Left lung (tissue), 10 donors: ENCODE data around the gene RRAD. TPM values are rescaled to one million over a fixed set of nuclear protein-coding genes. Genes with fewer than 3 reads are reported as not detected.

Experiments used
- ATAC-seq: fragments of 200-7000 bp; cut with Tn5 transposase; one replicate; pipeline ENCODE4 v1.9.1; 2020; ENCODE audit warnings: moderate library complexity
- DNase-seq, 4 donors: peaks; one replicate each; pipeline ENCODE4 v3.0.0-alpha.2; 2013 to 2020
- H3K27ac ChIP-seq, 2 donors: fragments of 200-600 bp; sonication (generic) in 1 of 2; one replicate each; pipeline versions ENCODE4 v1.5.0 to v1.8.0; 2020 to 2021
- H3K27me3 ChIP-seq, 2 donors: fragments of 200-600 bp; sonication (generic) in 1 of 2; one replicate each; pipeline versions ENCODE4 v1.5.0 to v1.8.0; 2020 to 2021
- H3K36me3 ChIP-seq, 2 donors: fragments of 200-600 bp; sonication (generic) in 1 of 2; one replicate each; pipeline versions ENCODE4 v1.5.0 to v1.8.0; 2020 to 2021
- H3K4me1 ChIP-seq, 2 donors: fragments of 200-600 bp; one replicate each; pipeline ENCODE4 v1.8.0; 2021
- H3K4me3 ChIP-seq, 2 donors: fragments of 200-600 bp; sonication (generic) in 1 of 2; one replicate each; pipeline versions ENCODE4 v1.5.0 to v1.8.0; 2020 to 2021; ENCODE audit warnings: mild to moderate bottlenecking in 1 of 2
- H3K9me3 ChIP-seq, 2 donors: fragments of 200-600 bp; sonication (generic) in 1 of 2; one replicate each; pipeline versions ENCODE4 v1.5.0 to v1.8.0; 2020 to 2021
- intact Hi-C, 2 donors: fragments of 100-400 bp; cut with DNase I; formaldehyde crosslinking; loops; one replicate each; pipeline versions ENCODE4 v1.11.2 to v1.14.2; 2022
- polyA plus RNA-seq, 6 donors: library from polyadenylated mRNA; unstranded; fragments of 120-200 nt; gene quantifications; one replicate each; pipeline ENCODE4 v1.2.1, GENCODE V29; 2013; ENCODE audit not compliant: insufficient read length in 6 of 6
- total RNA-seq, 2 donors: library from RNA; stranded (reverse); fragmentation: NEBNext Ultra II Directional; extraction: Animal tissue kit (Norgen Biotek cat#: 25700); gene quantifications; one replicate each; pipeline ENCODE4 v1.2.1, GENCODE V29; 2021
- TF ChIP-seq, protein P1 (sequence below), 2 donors: fragments of 200-600 bp; sonication (generic) in 1 of 2; IDR thresholded peaks; one replicate each; pipeline versions ENCODE4 v1.5.0 to v1.8.0; 2021; ENCODE audit warnings: antibody characterized with exemption in 2 of 2
- donor health status: DM: no; HTN: yes; CAD: no.
- donor health status: DM: no; HTN: no; CAD: no.

RRAD gene
- total and polyA plus RNA-seq, 8 donors, result 8.1 to 31.8 (median 9.0) TPM

DNA sequence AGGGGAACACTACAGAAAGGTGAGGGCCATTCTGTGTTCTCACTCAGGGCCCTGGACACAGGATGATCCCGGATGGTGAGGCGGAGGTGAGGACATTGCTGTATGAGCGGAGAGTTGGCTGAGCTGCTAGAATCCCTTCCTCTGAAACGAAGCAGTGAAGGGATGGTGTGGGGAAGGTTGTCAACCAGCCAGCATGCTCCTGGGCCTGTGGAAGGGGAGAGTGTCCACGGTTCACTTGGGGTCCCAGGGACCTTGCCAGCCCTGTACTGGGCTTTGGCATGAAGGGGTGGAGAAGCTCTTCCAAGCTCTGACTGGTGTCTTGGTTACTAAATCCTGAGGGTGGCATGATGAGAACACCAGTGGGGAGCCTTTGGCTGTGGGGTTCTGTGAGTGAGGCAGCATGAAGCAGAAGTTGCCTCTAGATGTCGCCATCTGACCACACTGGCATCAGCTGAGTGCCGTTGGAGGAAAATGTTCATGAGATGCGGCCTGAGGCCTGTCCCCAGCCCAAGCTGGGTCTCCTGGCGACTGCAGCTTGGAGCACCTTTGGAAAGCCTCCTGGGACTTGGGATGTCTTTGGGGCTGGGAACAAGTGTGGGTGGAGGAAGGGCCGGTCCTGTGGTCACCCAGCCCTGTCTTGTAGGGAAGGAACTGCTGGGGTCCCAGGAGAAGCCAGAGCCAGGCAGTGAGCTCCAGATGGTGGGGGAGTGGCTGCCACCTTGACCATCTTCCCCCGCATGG, 30.2 kb downstream of the RRAD start:
- ATAC-seq, result peak; percentile 87
- Histone ChIP-seq H3K4me3 (no peak overlapping the region), H3K27ac (no peak overlapping the region), H3K36me3 (no peaks in the 10 kb centered on the region), H3K4me1 (peaks cover 8 to 11% of the 10 kb centered on the region in 2 donors), H3K27me3 (no peaks in the 10 kb centered on the region), H3K9me3 (no peaks in the 10 kb centered on the region)
- TF ChIP-seq, protein P1, sequence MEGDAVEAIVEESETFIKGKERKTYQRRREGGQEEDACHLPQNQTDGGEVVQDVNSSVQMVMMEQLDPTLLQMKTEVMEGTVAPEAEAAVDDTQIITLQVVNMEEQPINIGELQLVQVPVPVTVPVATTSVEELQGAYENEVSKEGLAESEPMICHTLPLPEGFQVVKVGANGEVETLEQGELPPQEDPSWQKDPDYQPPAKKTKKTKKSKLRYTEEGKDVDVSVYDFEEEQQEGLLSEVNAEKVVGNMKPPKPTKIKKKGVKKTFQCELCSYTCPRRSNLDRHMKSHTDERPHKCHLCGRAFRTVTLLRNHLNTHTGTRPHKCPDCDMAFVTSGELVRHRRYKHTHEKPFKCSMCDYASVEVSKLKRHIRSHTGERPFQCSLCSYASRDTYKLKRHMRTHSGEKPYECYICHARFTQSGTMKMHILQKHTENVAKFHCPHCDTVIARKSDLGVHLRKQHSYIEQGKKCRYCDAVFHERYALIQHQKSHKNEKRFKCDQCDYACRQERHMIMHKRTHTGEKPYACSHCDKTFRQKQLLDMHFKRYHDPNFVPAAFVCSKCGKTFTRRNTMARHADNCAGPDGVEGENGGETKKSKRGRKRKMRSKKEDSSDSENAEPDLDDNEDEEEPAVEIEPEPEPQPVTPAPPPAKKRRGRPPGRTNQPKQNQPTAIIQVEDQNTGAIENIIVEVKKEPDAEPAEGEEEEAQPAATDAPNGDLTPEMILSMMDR (IDR thresholded peaks at IDR 0.05), result peak; percentile 67 to 77
- intact Hi-C loops, result no loop called here
- peak; percentile 70 to 88 (median 73) for DNase-seq

GRCh38 chr16:66894055-66894454, 31.3 kb downstream of the RRAD start:
- TF ChIP-seq, protein P1 (IDR thresholded peaks at IDR 0.05), result no peak
- no peak for ATAC-seq
- DNase-seq, result peak in 1 of 4 donors; percentile 51
- H3K36me3 ChIP-seq, result peaks cover 0 to 5% of the 10 kb centered on the region in 2 donors
- H3K27ac ChIP-seq, result no peak overlapping the region
- no peaks in the 10 kb centered on the region for H3K9me3 ChIP-seq
- no peaks in the 10 kb centered on the region for H3K27me3 ChIP-seq
- intact Hi-C loops, result no loop called here
- no peak overlapping the region for H3K4me3 ChIP-seq
- H3K4me1 ChIP-seq, result peaks cover 0 to under 1% of the 10 kb centered on the region in 2 donors

DNA sequence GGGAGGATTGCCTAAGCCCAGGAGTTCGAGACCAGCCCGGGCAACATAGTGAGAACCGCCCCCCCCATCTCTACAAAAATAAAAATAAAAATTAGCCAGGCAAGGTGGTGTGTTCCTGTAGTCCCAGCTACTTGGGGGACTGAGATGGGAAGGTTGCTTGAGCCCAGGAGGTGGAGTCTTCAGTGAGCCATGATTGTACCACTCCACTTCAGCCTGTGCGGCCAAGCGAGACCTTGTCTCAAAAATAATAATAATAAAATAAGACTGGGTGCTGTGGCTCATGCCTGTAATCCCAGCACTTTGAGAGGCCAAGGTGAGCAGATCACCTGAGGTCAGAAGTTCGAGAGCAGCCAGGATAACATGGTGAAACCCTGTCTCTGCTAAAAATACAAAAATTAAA, 33.5 kb downstream of the RRAD start:
- H3K27me3 ChIP-seq, result no peaks in the 10 kb centered on the region
- H3K27ac ChIP-seq, result no peak overlapping the region
- peaks cover 0 to 11% of the 10 kb centered on the region in 2 donors for H3K36me3 ChIP-seq
- DNase-seq, result no peak
- ATAC-seq, result no peak
- no peaks in the 10 kb centered on the region for H3K9me3 ChIP-seq
- intact Hi-C loops, result no loop called here
- no peaks in the 10 kb centered on the region for H3K4me1 ChIP-seq
- H3K4me3 ChIP-seq, result no peak overlapping the region
- TF ChIP-seq, protein P1 (IDR thresholded peaks at IDR 0.05), result no peak

DNA sequence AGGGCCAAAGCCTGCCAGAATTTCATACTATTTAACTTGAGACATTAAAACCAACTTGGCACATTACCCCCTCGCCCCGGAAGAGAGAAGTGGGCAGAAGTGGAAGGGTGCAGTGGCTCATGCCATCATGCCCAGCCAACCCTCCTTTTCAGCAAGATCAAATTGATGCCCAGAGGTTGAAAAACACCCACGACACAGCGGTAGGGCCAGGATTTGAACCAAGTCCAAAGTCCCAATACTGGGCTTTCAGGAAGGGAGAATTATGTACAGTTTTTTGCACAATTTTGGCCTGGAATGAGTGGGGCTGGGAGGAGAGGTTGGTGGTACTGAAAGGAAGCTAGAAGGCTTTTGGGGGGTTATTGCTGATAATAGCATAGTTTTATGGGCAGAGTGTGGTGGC, 34.0 kb downstream of the RRAD start:
- Histone ChIP-seq H3K4me1 (peaks cover 0 to 2% of the 10 kb centered on the region in 2 donors), H3K4me3 (no peak overlapping the region), H3K36me3 (peaks cover 0 to 15% of the 10 kb centered on the region in 2 donors), H3K9me3 (no peaks in the 10 kb centered on the region), H3K27ac (no peak overlapping the region), H3K27me3 (no peaks in the 10 kb centered on the region)
- TF ChIP-seq, protein P1 (IDR thresholded peaks at IDR 0.05), result no peak
- DNase-seq (no peak), ATAC-seq (no peak)
- intact Hi-C loops, result no loop called here

GRCh38 chr16:66890799-66891198, 34.5 kb downstream of the RRAD start:
- ATAC-seq, result no peak
- intact Hi-C loops, result no loop called here

More at GRCh38 chr16:66890799-66891198, 34.5 kb downstream of the RRAD start:
- Histone ChIP-seq H3K4me3 (no peak overlapping the region), H3K9me3 (no peaks in the 10 kb centered on the region), H3K27me3 (no peaks in the 10 kb centered on the region), H3K36me3 (peaks cover 0 to 18% of the 10 kb centered on the region in 2 donors), H3K4me1 (peaks cover 0 to 7% of the 10 kb centered on the region in 2 donors), H3K27ac (no peak overlapping the region)
- DNase-seq, result no peak
- TF ChIP-seq, protein P1 (IDR thresholded peaks at IDR 0.05), result no peak
